GM18909 (cell line): ENCODE measurements around the gene ZNF735.
"Not testable (repeated sequence)": the region's sequence is repeated elsewhere in the genome, so short reads cannot be mapped to it uniquely, and the experiment has no call there.

Source experiments
- ATAC-seq: cut with Tn5 transposase; IDR thresholded peaks from one replicate; pipeline ENCODE4 v1.9.1; 2021; ENCODE audit warnings: mild to moderate bottlenecking; ENCODE audit not compliant: unreplicated experiment, poor library complexity

ZNF735 gene

DNA sequence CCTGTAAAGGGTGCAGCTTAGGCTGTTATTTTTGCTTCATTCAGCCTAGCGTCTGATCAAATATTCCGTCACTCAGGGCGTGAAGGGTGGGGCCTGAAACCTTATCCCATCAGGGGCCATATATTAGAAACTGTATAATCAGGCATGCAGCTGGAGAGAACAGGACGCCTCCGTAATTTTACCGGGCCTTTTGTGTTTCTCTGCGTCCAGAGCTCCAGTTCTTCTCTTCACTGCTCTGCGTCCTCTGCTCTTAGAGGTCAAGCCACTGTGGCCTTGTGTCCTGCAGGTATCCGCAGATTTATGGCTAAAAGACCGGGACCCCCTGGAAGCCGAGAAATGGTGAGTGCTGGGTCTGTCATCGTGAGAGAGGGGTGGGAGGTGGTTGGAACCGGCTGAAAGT, at the start of gene ZNF735:
Gene ZNF735, plus strand, starts transcription at position 301 of the 400 bp plus-strand sequence. Its CDS starts 0 bp downstream, at position 301.
- no peak for ATAC-seq

DNA sequence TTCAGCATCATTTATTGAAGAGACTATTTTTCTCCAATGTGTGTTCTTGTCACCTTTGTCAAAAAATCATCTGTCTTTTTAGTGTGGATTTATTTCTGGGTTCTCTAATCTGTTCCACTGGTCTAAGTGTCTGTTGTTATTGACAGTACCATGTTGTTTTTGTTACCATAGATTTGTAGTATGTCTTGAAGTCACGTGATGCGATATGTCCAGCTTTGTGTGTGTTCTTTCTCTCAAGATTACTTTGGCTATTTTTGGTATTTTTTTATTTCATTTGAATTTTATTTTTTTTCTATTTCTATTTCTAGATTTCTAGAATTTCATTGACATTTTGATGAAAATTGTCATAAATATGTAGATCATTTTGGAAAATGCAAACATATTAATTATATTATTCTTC, 36.0 kb upstream of the ZNF735 start:
- not testable (repeated sequence) for ATAC-seq

- no peak for ATAC-seq
These were observed 32.7 kb upstream of the ZNF735 start for GRCh38 chr7:64174328-64174727.

DNA sequence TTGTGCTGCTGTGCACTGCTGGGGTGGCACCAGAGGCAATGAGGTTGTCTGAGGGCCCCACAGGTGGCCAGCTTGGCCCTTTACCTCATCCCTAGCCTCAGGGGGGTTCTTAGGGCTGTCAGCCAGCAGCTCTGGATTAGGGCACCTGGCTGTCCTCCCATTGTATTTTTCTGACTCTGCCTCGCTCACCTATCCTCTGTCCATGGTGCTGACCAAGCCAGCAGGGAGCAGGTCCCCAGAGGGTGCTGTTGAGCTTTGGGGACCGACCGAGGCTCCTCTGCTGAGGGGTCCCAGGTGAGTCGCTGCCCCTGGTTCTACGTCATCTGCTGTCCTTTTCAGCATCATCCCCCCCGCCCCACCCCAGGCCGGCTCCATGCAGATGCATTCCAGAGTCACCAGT, 32.1 kb upstream of the ZNF735 start:
- ATAC-seq, result no peak

DNA sequence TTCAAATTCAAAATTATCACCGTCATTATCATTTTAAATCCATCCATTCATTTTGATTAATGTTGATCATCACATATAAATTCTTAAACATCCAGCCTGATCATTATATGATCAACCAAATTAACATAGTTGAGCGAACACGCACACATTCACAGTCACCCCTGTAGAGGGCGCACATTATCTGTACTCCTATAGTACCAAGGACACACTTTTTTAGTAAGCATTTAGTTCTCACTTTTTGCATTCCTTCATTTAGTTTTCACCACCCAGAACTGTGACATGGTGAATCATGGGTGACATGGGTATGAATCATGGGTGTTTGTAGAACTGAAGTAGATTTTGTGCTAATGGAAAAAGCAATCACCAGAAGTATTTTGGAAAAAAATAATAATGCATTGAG, 26.0 kb upstream of the ZNF735 start:
- ATAC-seq, result no peak

GRCh38 chr7:64181586-64181985, 25.4 kb upstream of the ZNF735 start:
- ATAC-seq, result no peak

- no peak for ATAC-seq
These were observed 24.8 kb upstream of the ZNF735 start for GRCh38 chr7:64182036-64182790.

DNA sequence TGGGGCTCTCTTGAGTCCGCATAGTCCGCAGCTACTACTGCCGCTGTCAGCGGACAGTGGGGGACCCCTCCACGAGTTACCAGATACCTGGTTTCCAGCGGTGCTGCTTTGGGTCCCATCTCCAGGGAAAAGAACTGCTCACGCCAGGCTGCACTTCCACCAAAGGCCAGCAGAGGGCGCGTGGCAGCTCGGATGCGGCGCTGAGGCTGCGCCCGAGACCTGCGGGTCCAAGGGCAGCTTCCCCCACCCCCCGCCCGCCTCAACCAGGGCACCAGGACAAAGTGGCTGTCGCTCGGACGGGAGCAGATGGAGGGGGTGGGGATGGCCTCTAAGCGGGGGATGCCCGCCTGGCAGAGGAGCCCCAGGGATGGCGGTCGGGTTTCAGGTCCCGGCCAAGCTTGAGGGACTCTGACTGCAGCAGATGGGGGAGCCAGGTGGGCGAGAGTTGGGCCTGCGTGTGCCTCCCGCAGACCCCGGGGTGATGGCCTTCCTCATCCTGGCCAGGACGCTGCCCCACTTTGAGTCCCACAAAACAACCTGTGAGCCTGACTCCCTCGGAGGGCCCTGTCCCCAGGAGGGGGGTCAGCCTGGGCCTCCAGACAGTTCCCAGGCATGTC, 23.8 kb upstream of the ZNF735 start:
- ATAC-seq, result no peak

DNA sequence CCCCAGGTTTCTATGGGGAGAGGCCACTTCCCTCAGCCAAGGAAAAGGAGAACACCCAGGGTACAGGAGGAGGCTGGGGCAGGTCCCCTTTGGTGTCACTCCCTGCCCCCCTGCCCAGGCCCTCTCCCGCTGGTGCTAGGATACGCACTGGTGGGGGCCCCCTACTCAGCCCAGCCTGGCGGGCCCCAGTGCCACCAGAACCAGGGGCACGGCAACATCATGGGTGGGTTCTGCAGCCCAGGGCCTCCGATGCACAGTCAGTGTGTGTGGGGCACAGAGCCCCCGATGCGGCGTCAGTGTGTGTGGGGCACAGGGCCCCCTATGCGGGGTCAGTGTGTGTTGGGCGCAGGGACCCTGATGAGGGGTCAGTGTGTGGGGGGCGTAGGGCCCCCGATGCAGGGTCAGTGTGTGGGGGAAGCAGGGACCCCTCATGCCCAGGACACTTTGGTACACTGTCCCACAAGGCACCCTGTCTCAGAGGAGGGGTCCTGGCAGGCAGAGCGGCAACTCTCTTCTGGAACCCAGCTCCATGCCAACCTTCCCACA, 23.1 kb upstream of the ZNF735 start:
- ATAC-seq, result no peak

- no peak for ATAC-seq
These were observed 22.6 kb upstream of the ZNF735 start for GRCh38 chr7:64184376-64184775.

DNA sequence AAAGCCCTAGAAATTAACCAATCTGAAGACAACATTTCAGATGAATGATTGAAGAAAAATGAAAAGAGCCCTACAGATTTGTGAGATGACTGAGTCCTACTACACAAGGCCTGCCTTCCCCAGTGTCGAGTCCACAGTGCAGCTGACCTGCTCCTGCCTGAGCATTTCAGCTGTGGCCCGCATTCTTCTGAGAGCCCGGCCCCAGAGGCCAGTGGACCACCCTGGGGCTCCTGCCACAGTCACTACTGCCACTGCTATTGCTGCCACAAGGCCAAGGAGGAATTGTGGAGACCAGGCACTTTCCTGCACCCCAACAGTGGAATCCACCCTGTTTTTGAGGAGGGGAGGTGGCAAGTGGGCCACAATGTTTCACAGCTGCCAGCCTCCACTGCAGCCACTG, 19.6 kb upstream of the ZNF735 start:
- ATAC-seq, result no peak

- no peak for ATAC-seq
These were observed 14.8 kb upstream of the ZNF735 start for GRCh38 chr7:64192148-64192704.

DNA sequence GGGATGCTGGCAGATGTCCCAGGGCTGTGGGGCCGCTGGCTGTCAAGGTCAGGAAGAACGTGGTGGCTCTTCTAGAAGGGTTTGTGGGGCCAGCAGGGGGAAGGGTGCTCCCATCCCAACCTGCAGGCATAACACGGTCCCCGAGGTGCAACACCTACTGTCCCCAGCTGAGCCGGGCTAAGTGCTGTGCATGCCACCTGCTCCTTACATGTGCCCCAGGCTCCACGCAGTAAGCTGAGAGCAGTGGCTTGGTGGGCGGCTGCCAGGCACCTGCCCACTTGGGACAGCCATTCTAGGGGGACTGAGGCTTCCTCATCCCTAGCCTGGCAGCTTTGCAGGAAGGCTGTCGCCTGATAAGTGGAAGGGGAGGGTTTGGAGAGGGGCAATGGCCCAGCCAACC, 14.2 kb upstream of the ZNF735 start:
- ATAC-seq, result no peak

- not testable (repeated sequence) for ATAC-seq
These were observed 12.8 kb downstream of the ZNF735 start for GRCh38 chr7:64219710-64220298.

GRCh38 chr7:64223366-64223765, 16.4 kb downstream of the ZNF735 start:
- ATAC-seq, result no peak

DNA sequence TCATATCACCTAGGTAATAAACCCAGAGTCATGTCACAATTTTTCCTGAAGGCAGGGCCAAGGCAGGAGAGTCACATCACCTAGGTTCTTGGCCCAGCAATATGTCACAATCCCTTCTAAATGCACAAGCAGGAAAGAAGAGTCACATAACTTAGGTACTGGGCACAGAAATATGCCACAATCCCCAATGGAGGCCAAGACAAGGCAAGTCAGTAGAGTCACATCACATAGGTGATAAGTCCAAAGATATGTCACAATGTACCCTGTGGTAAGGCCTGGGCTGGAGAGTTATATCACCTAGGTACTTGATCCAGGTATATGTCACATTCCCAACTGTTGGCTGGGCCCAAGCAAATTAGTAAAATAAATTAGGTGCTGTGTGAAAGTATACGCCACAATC, 21.2 kb downstream of the ZNF735 start, which contains the start of gene ZNF679:
Gene ZNF679, plus strand, starts transcription at position 301 of the 400 bp plus-strand sequence. CDS start 20,644 bp downstream, outside the sequence.
- ATAC-seq, result not testable (repeated sequence)

DNA sequence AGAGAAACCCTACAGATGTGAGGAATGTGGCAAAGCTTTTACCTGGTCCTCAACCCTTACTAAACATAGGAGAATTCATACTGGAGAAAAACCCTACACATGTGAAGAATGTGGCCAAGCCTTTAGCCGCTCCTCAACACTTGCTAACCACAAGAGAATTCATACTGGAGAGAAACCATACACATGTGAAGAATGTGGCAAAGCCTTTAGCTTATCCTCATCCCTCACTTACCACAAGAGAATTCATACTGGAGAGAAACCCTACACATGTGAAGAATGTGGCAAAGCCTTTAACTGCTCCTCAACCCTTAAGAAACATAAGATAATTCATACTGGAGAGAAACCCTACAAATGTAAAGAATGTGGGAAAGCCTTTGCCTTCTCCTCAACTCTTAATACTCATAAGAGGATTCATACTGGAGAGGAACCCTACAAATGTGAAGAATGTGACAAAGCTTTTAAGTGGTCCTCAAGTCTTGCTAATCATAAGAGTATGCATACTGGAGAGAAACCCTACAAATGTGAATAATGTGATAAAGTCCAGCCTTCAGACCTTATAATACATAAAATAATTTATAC, 59.4 kb downstream of the ZNF735 start:
- ATAC-seq, result no peak
